Nephron progenitor cell (in vitro differentiated cells): Measurements from ENCODE around the gene ENO4.

Experiments used
- DNase-seq: peaks from one replicate; pipeline ENCODE4 v3.0.0; 2021
- H3K27ac Mint-ChIP-seq: 2 replicates; pipeline ENCODE4 v1.8.0; 2021; ENCODE audit warnings: mild to moderate bottlenecking, moderate library complexity, mixed read lengths
- H3K27me3 Mint-ChIP-seq: 2 replicates; pipeline ENCODE4 v1.8.0; 2021; ENCODE audit warnings: mild to moderate bottlenecking, low read depth, mixed read lengths; ENCODE audit not compliant: poor library complexity
- H3K36me3 Mint-ChIP-seq: 2 replicates; pipeline ENCODE4 v1.8.0; 2021; ENCODE audit warnings: low read depth, mixed read lengths
- H3K4me1 Mint-ChIP-seq: 2 replicates; pipeline ENCODE4 v1.8.0; 2021; ENCODE audit warnings: mixed read lengths
- H3K4me3 Mint-ChIP-seq: 2 replicates; pipeline ENCODE4 v1.8.0; 2021; ENCODE audit warnings: mild to moderate bottlenecking, moderate library complexity, mixed read lengths
- H3K9me3 Mint-ChIP-seq: 2 replicates; pipeline ENCODE4 v1.8.0; 2021; ENCODE audit warnings: mild to moderate bottlenecking, moderate library complexity, mixed read lengths
- CTCF ChIP-seq: fragments of 200-600 bp; sonication (generic); IDR thresholded peaks from 2 replicates; pipeline ENCODE4 v1.5.0; 2021; ENCODE audit warnings: antibody characterized with exemption

ENO4 gene

GRCh38 chr10:116882639-116883038 is 33.3 kb downstream of the ENO4 start:
- Mint-ChIP-seq H3K27me3 (peaks cover 18% of the 10 kb centered on the region), H3K9me3 (no peaks in the 10 kb centered on the region)
- no peak for TF ChIP-seq CTCF

GRCh38 chr10:116886772-116887171 is 37.5 kb downstream of the ENO4 start:
- H3K4me1 Mint-ChIP-seq, result peaks cover 27% of the 10 kb centered on the region
- H3K27ac Mint-ChIP-seq, result no peak overlapping the region
- no peaks in the 10 kb centered on the region for H3K36me3 Mint-ChIP-seq
- TF ChIP-seq CTCF, result no peak
- no peak overlapping the region for H3K4me3 Mint-ChIP-seq
- H3K27me3 Mint-ChIP-seq, result peaks cover 3% of the 10 kb centered on the region
- no peak for DNase-seq
- no peaks in the 10 kb centered on the region for H3K9me3 Mint-ChIP-seq

More at GRCh38 chr10:116882639-116883038, 33.3 kb downstream of the ENO4 start:
- Mint-ChIP-seq H3K27ac (no peak overlapping the region), H3K4me3 (no peak overlapping the region), H3K36me3 (no peaks in the 10 kb centered on the region), H3K4me1 (peaks cover 15% of the 10 kb centered on the region)
- DNase-seq, result no peak

- H3K4me3 Mint-ChIP-seq, result no peak overlapping the region
- no peak for TF ChIP-seq CTCF
- peaks cover 3% of the 10 kb centered on the region for H3K27me3 Mint-ChIP-seq
- H3K36me3 Mint-ChIP-seq, result no peaks in the 10 kb centered on the region
- H3K9me3 Mint-ChIP-seq, result no peaks in the 10 kb centered on the region
- peaks cover 42% of the 10 kb centered on the region for H3K4me1 Mint-ChIP-seq
- H3K27ac Mint-ChIP-seq, result no peak overlapping the region
- DNase-seq, result no peak
Observed at GRCh38 chr10:116888380-116889055, 39.2 kb downstream of the ENO4 start.

- Mint-ChIP-seq H3K9me3 (no peaks in the 10 kb centered on the region), H3K4me3 (no peak overlapping the region), H3K4me1 (peaks cover 48% of the 10 kb centered on the region)
Observed at GRCh38 chr10:116889066-116889465, 39.8 kb downstream of the ENO4 start.

GRCh38 chr10:116891208-116891607 is 41.9 kb downstream of the ENO4 start:
- TF ChIP-seq CTCF, result no peak
- H3K27ac Mint-ChIP-seq, result no peak overlapping the region
- no peaks in the 10 kb centered on the region for H3K9me3 Mint-ChIP-seq
- peaks cover 3% of the 10 kb centered on the region for H3K27me3 Mint-ChIP-seq
- H3K4me1 Mint-ChIP-seq, result peaks cover 55% of the 10 kb centered on the region
- H3K36me3 Mint-ChIP-seq, result no peaks in the 10 kb centered on the region
- DNase-seq, result no peak
- H3K4me3 Mint-ChIP-seq, result no peak overlapping the region

More at GRCh38 chr10:116889066-116889465, 39.8 kb downstream of the ENO4 start:
- Mint-ChIP-seq H3K27ac (no peak overlapping the region), H3K36me3 (no peaks in the 10 kb centered on the region), H3K27me3 (peaks cover 3% of the 10 kb centered on the region)
- no peak for TF ChIP-seq CTCF
- no peak for DNase-seq
